IPS-18a (cell line): ENCODE measurements around the gene ANKUB1.
"Not testable (repeated sequence)": the region's sequence is repeated elsewhere in the genome, so short reads cannot be mapped to it uniquely, and the experiment has no call there.

Source experiments
- H3K27ac ChIP-seq: one replicate; pipeline ENCODE4 v1.5.1; 2013; ENCODE audit warnings: low read length
- H3K27me3 ChIP-seq: one replicate; pipeline ENCODE4 v1.6.1; 2013; ENCODE audit warnings: mild to moderate bottlenecking, low read length; ENCODE audit not compliant: control insufficient read depth, insufficient read depth
- H3K36me3 ChIP-seq: one replicate; pipeline ENCODE4 v1.6.1; 2013; ENCODE audit warnings: low read depth, low read length; ENCODE audit not compliant: control insufficient read depth
- H3K4me1 ChIP-seq: one replicate; pipeline ENCODE4 v1.6.1; 2013; ENCODE audit warnings: low read depth, low read length; ENCODE audit not compliant: control insufficient read depth
- H3K4me3 ChIP-seq: one replicate; pipeline ENCODE4 v1.5.1; 2013; ENCODE audit warnings: low read length
- H3K9ac ChIP-seq: one replicate; pipeline ENCODE4 v1.6.1; 2013; ENCODE audit warnings: mild to moderate bottlenecking, low read length, moderate library complexity
- H3K9me3 ChIP-seq: one replicate; pipeline ENCODE4 v1.6.1; 2013; ENCODE audit warnings: low read depth, low read length; ENCODE audit not compliant: control insufficient read depth

The ANKUB1 gene, protein sequence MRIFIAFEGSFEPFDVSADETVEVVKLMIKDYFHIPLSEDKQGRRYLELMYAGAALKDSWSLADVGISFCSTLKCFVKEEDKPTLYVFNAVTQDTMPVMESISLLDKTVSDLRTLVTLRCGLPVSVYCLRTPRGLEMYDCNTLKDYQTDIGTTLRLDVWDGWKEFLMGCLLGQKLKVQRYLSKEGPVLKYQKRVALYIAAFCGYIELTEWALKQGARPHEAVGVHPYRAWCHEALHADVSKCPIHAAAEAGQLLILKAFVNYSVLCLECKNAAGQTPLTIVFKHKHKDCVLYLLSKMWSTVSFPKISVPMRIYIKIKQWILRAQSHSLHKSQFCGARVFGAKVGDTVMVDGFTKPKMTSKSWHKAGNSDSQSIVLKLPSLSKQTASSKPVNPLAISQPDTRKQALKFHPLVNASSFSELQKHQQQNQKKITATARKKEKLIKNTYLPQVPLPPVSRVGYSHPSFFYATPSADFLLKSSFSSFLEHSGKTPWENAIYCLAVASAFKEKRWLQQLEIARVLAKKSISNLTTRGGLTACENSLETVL

DNA sequence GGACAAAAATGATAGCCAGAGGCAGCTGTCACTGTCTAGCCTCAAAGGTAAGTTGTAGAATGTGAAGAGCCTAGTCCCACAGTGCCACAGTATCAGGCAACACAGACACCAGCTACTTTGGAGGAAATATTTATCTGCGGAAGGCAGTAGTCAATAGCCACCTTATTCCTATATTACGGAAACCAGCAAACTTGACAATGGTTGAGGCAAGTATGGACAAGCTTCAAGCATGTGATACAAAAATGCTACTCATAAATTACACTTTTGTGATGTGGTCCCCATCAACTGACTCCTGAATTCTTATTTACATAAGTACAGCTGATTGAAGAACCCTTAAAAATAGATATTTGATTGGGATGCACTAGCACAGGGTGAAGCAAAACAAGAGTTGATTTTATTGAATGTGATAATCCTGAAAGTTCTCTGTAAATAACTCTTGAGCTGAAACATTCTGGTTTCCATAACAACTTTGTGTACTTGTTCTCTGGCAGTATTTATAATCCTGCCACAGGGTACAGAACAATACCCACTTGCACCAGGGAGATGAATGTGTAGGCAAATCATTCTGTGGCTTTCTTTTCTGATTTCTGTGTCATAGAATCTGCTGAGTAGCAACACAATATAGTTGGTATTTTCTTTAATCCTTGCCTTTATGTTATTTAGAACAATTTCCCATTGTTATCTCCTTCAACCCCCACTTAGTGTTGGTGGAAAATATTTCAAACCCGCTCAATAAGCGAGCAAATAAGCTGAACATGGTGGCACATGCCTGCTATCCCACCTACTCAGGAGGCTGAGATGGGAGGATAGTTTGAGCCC lies at the start of gene ANKUB1:
TSS of gene ANKUB1 (minus strand) at position 103 of the 819 bp plus-strand sequence. CDS start 188 bp downstream, outside the sequence.
- no peaks in the 10 kb centered on the region for H3K4me1 ChIP-seq
- H3K4me3 ChIP-seq, result no peak within 1 kb of the TSS
- H3K27ac ChIP-seq, result no peak within 1 kb of the TSS
- H3K27me3 ChIP-seq, result no peaks in the 10 kb centered on the region
- H3K9me3 ChIP-seq, result no peaks in the 10 kb centered on the region
- no peaks in the 10 kb centered on the region for H3K36me3 ChIP-seq
- H3K9ac ChIP-seq, result no peak within 1 kb of the TSS

DNA sequence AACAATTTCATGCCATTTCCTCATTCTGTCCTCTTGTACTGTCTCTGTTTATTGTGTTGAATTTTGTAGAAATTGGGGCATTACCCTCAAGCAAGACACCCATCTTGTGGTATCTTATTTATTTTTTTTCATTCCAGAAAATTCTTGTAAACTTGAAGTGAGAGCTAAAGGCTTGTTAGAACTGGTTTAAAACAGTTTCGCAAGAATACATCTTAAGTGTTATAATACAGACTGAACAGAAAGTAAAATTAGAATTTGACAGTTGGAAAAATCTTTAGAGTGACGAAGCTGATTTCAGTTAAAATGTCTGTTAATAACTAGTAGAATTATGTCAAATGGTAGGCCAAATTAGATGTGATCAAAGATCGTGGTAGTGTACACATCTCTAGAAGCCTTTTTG lies 47.5 kb upstream of the ANKUB1 start:
- Histone ChIP-seq H3K9me3 (peaks cover 23% of the 10 kb centered on the region), H3K4me1 (no peaks in the 10 kb centered on the region), H3K9ac (no peak overlapping the region), H3K36me3 (no peaks in the 10 kb centered on the region), H3K27ac (no peak overlapping the region), H3K4me3 (no peak overlapping the region), H3K27me3 (no peaks in the 10 kb centered on the region)

DNA sequence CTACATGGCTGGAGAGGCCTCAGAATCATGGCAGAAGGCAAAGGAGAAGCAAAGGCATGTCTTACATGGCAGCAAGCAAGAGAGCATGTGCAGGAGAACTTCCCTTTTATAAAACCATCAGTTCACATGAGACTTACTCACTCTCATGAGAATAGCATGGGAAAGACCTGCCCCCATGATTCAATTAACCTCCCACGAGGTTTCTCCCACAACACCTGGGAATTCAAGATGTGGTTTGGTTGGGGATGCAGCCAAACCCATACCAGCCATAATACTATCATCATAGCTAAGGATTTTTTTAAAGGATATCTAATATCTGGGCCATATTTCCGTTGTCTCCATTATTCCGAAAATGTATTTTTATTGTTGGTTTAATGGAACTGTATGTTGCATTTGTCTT lies 47.1 kb upstream of the ANKUB1 start:
- not testable (repeated sequence) for H3K27ac ChIP-seq, H3K27me3 ChIP-seq, H3K9ac ChIP-seq, H3K4me3 ChIP-seq, H3K36me3 ChIP-seq, H3K4me1 ChIP-seq
- peaks cover 27% of the 10 kb centered on the region for H3K9me3 ChIP-seq

DNA sequence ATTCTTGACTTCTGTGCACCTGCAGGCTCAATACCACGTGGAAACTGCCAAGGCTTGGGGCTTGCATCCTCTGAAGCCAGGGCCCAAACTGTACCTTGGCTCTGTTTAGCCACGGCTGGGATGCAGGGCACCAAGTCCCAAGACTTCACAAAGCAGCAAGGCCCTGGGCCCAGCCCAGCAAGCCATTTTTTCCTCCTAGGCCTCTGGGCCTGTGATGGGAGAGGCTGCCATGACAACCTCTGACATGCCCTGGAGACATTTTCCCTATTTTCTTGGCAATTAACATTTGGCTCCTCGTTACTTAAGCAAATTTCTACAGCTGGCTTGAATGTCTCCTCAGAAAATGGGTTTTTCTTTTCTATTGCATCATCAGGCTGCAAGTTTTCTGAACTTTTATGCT lies 46.1 kb upstream of the ANKUB1 start:
- not testable (repeated sequence) for H3K36me3 ChIP-seq, H3K4me1 ChIP-seq, H3K4me3 ChIP-seq, H3K27ac ChIP-seq, H3K9ac ChIP-seq, H3K27me3 ChIP-seq
- peaks cover 33% of the 10 kb centered on the region for H3K9me3 ChIP-seq

DNA sequence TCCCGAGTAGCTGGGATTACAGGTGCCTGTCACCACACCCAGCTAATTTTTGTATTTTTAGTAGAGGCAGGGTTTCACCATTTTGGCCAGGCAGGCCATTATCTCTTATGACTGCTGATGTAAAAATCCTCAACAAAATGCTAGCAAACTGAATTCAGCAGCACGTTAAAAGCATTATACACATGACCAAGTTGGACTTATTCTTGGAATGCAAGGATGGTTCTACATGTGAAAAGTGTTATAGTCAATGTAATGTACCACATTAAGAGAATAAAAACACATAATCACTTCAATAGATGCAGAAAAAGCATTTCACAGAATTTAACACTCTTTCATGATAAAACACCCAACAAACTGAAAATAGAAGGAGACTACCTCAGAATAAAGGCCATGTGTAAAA lies 40.9 kb upstream of the ANKUB1 start:
- H3K4me3 ChIP-seq, result no peak overlapping the region
- no peaks in the 10 kb centered on the region for H3K27me3 ChIP-seq
- no peak overlapping the region for H3K27ac ChIP-seq
- H3K36me3 ChIP-seq, result no peaks in the 10 kb centered on the region
- H3K9me3 ChIP-seq, result peaks cover 63% of the 10 kb centered on the region
- H3K9ac ChIP-seq, result no peak overlapping the region
- no peaks in the 10 kb centered on the region for H3K4me1 ChIP-seq

DNA sequence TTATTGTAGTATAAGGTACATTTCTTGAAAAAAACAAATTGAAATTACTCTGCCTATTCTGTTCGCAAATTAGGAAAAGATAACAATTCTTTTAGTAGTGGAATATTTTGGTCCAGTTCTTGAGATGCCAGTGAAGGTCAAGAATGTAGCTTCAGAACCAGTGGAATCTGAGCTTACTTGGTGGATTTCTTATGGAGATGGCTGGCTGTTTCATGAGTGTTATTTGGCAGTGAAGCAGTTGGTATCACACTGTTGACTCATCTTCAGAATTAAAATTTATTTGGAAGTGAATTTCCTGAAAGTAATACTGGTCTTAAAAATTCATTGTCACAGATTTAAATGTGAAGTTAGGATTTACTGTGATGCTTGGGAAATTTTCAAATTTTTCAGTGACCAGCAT lies 39.7 kb upstream of the ANKUB1 start:
- Histone ChIP-seq H3K27me3 (no peaks in the 10 kb centered on the region), H3K36me3 (no peaks in the 10 kb centered on the region), H3K4me1 (no peaks in the 10 kb centered on the region), H3K4me3 (no peak overlapping the region), H3K9ac (no peak overlapping the region), H3K9me3 (peaks cover 53% of the 10 kb centered on the region), H3K27ac (no peak overlapping the region)

DNA sequence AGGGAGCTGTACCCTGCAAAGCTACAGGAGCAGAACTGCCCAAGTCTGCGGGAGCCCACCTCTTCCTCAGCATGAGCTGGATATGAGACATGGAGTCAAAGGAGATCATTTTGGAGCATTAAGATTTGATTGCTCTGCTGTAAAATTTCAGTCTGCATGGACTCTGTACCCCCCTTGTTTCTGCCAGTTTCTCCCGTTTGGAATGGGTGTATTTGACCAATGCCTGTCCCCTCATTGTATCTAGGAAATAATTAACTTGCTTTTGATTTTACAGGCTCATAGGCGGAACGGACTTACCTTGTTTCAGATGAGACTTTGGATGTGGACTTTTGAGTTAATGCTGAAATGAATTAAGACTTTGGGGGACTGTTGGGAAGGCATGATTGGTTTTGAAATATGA lies 39.0 kb upstream of the ANKUB1 start:
- H3K9me3 ChIP-seq, result peaks cover 46% of the 10 kb centered on the region
- no peak overlapping the region for H3K9ac ChIP-seq
- no peak overlapping the region for H3K27ac ChIP-seq
- H3K27me3 ChIP-seq, result no peaks in the 10 kb centered on the region
- peaks cover under 1% of the 10 kb centered on the region for H3K4me1 ChIP-seq
- no peaks in the 10 kb centered on the region for H3K36me3 ChIP-seq
- H3K4me3 ChIP-seq, result no peak overlapping the region

DNA sequence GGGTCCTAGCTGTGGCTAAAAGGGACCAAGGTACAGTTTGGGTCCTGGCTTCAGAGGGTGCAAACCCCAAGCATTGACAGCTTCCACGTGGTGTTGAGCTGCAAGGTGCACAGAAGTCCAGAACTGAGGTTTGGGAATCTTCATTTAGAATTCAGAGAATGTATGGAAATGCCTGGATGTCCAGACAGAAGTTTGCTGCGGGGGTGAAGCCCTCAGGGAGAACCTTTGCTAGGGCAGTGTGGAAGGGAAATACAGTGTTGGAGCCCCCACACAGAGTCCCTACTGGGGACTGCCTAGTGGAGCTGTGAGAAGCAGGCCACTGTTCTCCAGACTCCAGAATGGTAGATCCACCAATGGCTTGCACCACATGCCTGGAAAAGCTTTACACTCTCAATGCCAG lies 38.5 kb upstream of the ANKUB1 start:
- no peak overlapping the region for H3K4me3 ChIP-seq
- no peaks in the 10 kb centered on the region for H3K27me3 ChIP-seq
- H3K9me3 ChIP-seq, result peaks cover 46% of the 10 kb centered on the region
- no peak overlapping the region for H3K27ac ChIP-seq
- no peaks in the 10 kb centered on the region for H3K36me3 ChIP-seq
- peaks cover 5% of the 10 kb centered on the region for H3K4me1 ChIP-seq
- H3K9ac ChIP-seq, result no peak overlapping the region

DNA sequence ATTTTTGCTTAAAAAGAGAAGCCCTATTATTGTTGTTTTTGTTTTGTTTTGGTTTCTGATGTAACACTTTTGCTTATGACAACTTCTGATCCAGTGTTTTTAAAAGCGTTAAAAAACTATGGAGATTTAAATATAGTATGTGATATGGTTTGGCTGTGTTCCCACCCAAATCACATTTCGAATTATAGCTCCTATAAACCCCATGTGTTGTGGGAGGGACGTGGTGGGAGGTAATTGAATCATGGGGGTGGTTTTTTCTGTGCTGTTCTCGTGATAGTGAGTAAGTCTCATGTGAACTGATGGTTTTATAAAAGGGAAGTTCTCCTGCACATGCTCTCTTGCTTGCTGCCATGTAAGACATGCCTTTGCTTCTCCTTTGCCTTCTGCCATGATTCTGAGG lies 37.3 kb upstream of the ANKUB1 start:
- H3K9me3 ChIP-seq, result peaks cover 40% of the 10 kb centered on the region
- not testable (repeated sequence) for H3K4me3 ChIP-seq, H3K9ac ChIP-seq, H3K27me3 ChIP-seq, H3K27ac ChIP-seq, H3K4me1 ChIP-seq, H3K36me3 ChIP-seq

DNA sequence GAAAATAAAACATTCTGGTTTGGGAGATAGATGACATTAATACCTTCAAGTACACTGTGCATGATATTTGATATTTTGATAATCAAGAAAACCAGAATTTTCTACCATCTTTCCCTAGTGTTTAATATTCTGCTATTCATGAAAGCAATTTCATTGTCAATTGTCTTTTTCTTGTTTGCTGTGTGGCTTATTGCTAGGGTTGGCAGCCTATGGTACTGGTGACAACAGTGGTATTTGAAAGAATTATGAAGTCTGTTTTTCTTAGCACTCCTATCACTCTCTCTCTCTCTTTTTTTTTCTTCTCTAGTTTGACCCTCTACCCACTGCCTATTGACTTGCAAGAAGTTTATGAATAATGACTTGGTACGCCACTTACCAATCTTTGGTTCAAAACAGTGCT lies 36.0 kb upstream of the ANKUB1 start:
- no peak overlapping the region for H3K9ac ChIP-seq
- H3K9me3 ChIP-seq, result peaks cover 32% of the 10 kb centered on the region
- no peaks in the 10 kb centered on the region for H3K27me3 ChIP-seq
- no peaks in the 10 kb centered on the region for H3K36me3 ChIP-seq
- H3K4me3 ChIP-seq, result no peak overlapping the region
- no peak overlapping the region for H3K27ac ChIP-seq
- peaks cover 9% of the 10 kb centered on the region for H3K4me1 ChIP-seq

DNA sequence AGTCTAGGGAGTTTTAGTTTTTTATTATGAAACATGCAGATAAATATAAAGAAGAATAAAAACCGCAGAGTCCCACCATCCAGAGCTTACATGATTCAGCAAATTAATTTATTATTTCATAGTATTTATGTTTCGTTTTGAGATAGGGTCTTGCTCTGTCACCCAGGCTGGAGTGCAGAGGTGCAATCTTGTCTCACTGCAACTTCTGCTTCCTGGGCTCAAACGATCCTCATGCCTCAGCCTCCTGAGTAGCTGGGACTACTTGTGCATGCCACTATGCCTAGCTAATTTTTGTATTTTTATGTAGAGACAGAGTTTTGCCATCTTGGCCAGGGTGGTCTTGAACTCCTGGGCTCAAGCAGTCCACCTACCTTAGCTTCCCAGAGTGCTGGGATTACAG lies 34.3 kb upstream of the ANKUB1 start:
- H3K9ac ChIP-seq, result no peak overlapping the region
- H3K4me1 ChIP-seq, result peaks cover 9% of the 10 kb centered on the region
- no peak overlapping the region for H3K4me3 ChIP-seq
- no peaks in the 10 kb centered on the region for H3K36me3 ChIP-seq
- H3K27ac ChIP-seq, result no peak overlapping the region
- no peaks in the 10 kb centered on the region for H3K27me3 ChIP-seq
- peaks cover 16% of the 10 kb centered on the region for H3K9me3 ChIP-seq
